K562 (cell line): ENCODE measurements around the gene RAB43.

Experiments used
- ATF3 ChIP-seq, 2 experiments: fragments of 450-650 bp in 1 of 2; sonication (generic) in 1 of 2; formaldehyde crosslinking in 1 of 2; IDR thresholded peaks in 1 of 2; conservative IDR thresholded peaks in 1 of 2; 2 replicates each; pipeline versions ENCODE4 v1.6.1 to v1.8.1; 2016 to 2023; ENCODE audit warnings: mild to moderate bottlenecking in 2 of 2, moderate library complexity in 2 of 2, inconsistent platforms in 1 of 2, missing genetic modification reagents in 1 of 2
- CREM ChIP-seq: IDR thresholded peaks from 2 replicates; pipeline ENCODE4 v1.6.1; 2014; ENCODE audit warnings: antibody characterized with exemption, low read depth
- EP300 ChIP-seq: IDR thresholded peaks from 2 replicates; pipeline ENCODE4 v1.6.1; 2012; ENCODE audit warnings: low read length, improper control_type of control experiment
- NCOR1 ChIP-seq: fragments of 450-650 bp; IDR thresholded peaks from 2 replicates; pipeline ENCODE4 v1.6.1; 2016; ENCODE audit warnings: mild to moderate bottlenecking, moderate library complexity
- RFX5 ChIP-seq: IDR thresholded peaks from 2 replicates; pipeline ENCODE4 v1.6.1; 2011; ENCODE audit warnings: low read depth, mild to moderate bottlenecking, improper control_type of control experiment, low read length
- RNF2 ChIP-seq: sonication (generic); IDR thresholded peaks from 2 replicates; pipeline ENCODE4 v1.6.1; 2016
- SMARCB1 ChIP-seq: IDR thresholded peaks from 2 replicates; pipeline ENCODE4 v1.6.1; 2011; ENCODE audit warnings: improper control_type of control experiment, low read depth; ENCODE audit not compliant: insufficient read length
- TF ChIP-seq, protein P1 (sequence below), 3 experiments: IDR thresholded peaks in 2 of 3; conservative IDR thresholded peaks in 1 of 3; 2 replicates each; pipeline ENCODE4 v1.5.1; 2011 to 2012; ENCODE audit warnings: low read length in 3 of 3, mild to moderate bottlenecking in 3 of 3, control low read depth in 2 of 3, improper control_type of control experiment in 1 of 3, inconsistent platforms in 1 of 3, low read depth in 1 of 3, mixed read lengths in 1 of 3, moderate library complexity in 1 of 3; ENCODE audit not compliant: insufficient read depth in 2 of 3

DNA sequence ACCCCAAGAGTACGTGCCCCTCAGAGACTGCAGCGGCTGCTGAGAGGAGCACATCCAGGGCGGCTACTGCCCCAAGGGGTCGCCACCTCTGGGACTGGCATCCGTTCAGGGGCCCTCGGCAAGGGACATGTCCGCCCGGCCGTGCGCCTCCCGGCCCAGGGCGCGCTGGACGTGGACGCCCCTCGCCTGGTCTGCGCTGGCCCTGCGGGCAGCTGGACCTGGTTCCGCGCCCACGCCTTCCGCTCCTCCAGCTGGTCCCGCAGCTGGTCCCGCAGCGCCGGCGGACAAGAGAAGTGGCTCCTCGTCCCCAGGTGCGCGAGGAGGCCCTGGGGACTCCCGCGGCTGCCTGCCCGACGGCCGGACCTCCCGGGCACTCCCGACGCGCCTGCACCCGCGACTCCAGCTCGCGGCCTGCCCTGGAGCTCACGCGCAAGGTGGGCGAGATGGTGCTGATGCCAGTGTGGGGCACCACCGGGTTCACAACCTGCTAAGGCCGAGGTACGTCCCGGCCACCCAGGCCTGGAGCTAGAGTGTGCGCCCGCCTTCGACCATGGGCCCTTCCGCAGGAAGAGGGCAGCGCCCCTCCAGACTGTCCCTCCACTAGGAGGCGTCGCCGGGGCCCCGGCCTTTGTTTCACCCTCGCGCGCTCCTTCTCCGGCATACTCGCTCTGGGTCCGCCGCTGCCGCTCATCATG, 75.4 kb downstream of the RAB43 start:
- no peak for TF ChIP-seq CREM
- TF ChIP-seq, protein P1, sequence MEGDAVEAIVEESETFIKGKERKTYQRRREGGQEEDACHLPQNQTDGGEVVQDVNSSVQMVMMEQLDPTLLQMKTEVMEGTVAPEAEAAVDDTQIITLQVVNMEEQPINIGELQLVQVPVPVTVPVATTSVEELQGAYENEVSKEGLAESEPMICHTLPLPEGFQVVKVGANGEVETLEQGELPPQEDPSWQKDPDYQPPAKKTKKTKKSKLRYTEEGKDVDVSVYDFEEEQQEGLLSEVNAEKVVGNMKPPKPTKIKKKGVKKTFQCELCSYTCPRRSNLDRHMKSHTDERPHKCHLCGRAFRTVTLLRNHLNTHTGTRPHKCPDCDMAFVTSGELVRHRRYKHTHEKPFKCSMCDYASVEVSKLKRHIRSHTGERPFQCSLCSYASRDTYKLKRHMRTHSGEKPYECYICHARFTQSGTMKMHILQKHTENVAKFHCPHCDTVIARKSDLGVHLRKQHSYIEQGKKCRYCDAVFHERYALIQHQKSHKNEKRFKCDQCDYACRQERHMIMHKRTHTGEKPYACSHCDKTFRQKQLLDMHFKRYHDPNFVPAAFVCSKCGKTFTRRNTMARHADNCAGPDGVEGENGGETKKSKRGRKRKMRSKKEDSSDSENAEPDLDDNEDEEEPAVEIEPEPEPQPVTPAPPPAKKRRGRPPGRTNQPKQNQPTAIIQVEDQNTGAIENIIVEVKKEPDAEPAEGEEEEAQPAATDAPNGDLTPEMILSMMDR (IDR thresholded peaks at IDR 0.05 in 2 of 3, conservative IDR thresholded peaks at IDR 0.05 in 1 of 3; ENCODE audit: insufficient read depth in 2 of 3, low read depth in 1 of 3, low read length in 3 of 3): no peak
- no peak for TF ChIP-seq EP300
- TF ChIP-seq SMARCB1: no peak
- no peak for TF ChIP-seq RNF2
- TF ChIP-seq RFX5: no peak
- TF ChIP-seq ATF3 (IDR thresholded peaks at IDR 0.05): no peak
- no peak for TF ChIP-seq ATF3 (CRISPR knock-in tag; conservative IDR thresholded peaks at IDR 0.05)
- no peak for TF ChIP-seq NCOR1
